Measurements from ENCODE around the gene WFIKKN2. TPM values are rescaled to one million over a fixed set of nuclear protein-coding genes. Genes with fewer than 3 reads are reported as not detected.

WFIKKN2 gene
- total RNA-seq = under 1 TPM in 3 of 4 donors, not detected in 1; 0.09 to 0.22 (median 0.20) TPM

GRCh38 chr17:50835301-50836234 lies at the start of gene WFIKKN2:
Gene WFIKKN2, plus strand, starts transcription at chr17:50835586. Its CDS starts 352 bp downstream, at chr17:50835938.
- Histone ChIP-seq H3K27me3 (no peaks in the 10 kb centered on the region), H3K9me3 (no peaks in the 10 kb centered on the region), H3K27ac (peak within 1 kb of the TSS in 2 of 4 donors; percentile 13 to 57), H3K4me1 (peaks cover 3 to 12% of the 10 kb centered on the region in 2 donors), H3K4me3 (peak within 1 kb of the TSS; percentile 43 to 60 (median 50)), H3K36me3 (no peaks in the 10 kb centered on the region)
- in situ Hi-C loops (cut with MboI; ENCODE audit: low sequenced_read_pairs in 4 of 4) = loop anchor here in 1 of 4 donors (25.0 kb wide), 1 partner anchor 298 kb away; the partner anchor contains the start of genes EPN3 and SPATA20
- ATAC-seq (peak; percentile 57 to 63), DNase-seq (no peak)
- TF ChIP-seq, protein P1, sequence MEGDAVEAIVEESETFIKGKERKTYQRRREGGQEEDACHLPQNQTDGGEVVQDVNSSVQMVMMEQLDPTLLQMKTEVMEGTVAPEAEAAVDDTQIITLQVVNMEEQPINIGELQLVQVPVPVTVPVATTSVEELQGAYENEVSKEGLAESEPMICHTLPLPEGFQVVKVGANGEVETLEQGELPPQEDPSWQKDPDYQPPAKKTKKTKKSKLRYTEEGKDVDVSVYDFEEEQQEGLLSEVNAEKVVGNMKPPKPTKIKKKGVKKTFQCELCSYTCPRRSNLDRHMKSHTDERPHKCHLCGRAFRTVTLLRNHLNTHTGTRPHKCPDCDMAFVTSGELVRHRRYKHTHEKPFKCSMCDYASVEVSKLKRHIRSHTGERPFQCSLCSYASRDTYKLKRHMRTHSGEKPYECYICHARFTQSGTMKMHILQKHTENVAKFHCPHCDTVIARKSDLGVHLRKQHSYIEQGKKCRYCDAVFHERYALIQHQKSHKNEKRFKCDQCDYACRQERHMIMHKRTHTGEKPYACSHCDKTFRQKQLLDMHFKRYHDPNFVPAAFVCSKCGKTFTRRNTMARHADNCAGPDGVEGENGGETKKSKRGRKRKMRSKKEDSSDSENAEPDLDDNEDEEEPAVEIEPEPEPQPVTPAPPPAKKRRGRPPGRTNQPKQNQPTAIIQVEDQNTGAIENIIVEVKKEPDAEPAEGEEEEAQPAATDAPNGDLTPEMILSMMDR (IDR thresholded peaks at IDR 0.05 in 4 of 5, conservative IDR thresholded peaks at IDR 0.05 in 1 of 5) = no peak
- intact Hi-C loops (cut with DNase I; ENCODE audit: low total_unique reads) = no loop called here

DNA sequence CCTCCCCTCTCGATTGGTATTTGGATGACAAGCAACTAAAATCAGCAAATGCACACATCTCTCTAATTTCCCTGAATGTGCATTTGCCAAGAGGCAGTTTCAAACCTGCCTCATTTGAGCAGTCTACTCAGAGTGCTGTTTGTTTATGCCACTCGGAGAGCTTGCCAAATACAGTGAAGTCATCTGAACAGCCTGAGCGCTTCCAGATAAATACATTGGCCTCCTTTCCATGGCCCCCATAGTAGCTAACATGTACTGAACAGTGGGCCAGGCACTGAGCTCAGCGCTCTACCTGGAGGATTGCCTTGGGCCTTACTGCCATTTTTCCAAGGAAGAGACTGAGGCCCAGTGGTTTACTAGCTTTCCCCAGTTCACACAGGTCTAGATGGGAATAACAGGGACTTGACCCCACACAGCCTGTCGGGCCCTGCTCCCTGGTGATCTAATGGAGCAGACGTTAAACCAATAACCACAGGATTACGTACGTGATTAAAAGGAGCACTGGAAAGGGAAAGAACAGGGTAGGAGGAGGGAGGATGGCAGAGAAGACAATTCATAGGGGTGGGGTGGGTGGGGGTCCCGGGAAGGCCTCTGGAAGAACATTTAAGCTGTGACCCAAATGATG lies 49.3 kb upstream of the WFIKKN2 start:
- in situ Hi-C loops (cut with MboI; ENCODE audit: low sequenced_read_pairs in 4 of 4) = loop anchor here in 1 of 4 donors (10.0 kb wide), 1 partner anchor 169 kb away; no protein-coding TSS in a partner anchor

GRCh38 chr17:50787106-50787505 lies 48.3 kb upstream of the WFIKKN2 start:
- TF ChIP-seq, protein P1 (IDR thresholded peaks at IDR 0.05 in 4 of 5, conservative IDR thresholded peaks at IDR 0.05 in 1 of 5) = no peak
- no peak for TF ChIP-seq POLR2A (IDR thresholded peaks at IDR 0.05)
- Histone ChIP-seq H3K27me3 (no peaks in the 10 kb centered on the region), H3K27ac (no peak overlapping the region), H3K4me1 (no peaks in the 10 kb centered on the region), H3K36me3 (no peaks in the 10 kb centered on the region), H3K4me3 (no peak overlapping the region), H3K9me3 (no peaks in the 10 kb centered on the region)
- in situ Hi-C loops (cut with MboI; ENCODE audit: low sequenced_read_pairs in 4 of 4) (loop anchor here in 1 of 4 donors (10.0 kb wide), 1 partner anchor 168 kb away; no protein-coding TSS in a partner anchor), intact Hi-C loops (cut with DNase I; ENCODE audit: low total_unique reads) (no loop called here)
- ATAC-seq (no peak), DNase-seq (no peak)

More for the DNA sequence above, 49.3 kb upstream of the WFIKKN2 start:
- no peak for ATAC-seq
- Histone ChIP-seq H3K27ac (no peak overlapping the region), H3K27me3 (no peaks in the 10 kb centered on the region), H3K4me3 (no peak overlapping the region), H3K9me3 (no peaks in the 10 kb centered on the region), H3K36me3 (no peaks in the 10 kb centered on the region), H3K4me1 (no peaks in the 10 kb centered on the region)
- intact Hi-C loops (cut with DNase I; ENCODE audit: low total_unique reads) = no loop called here
- no peak for TF ChIP-seq POLR2A (IDR thresholded peaks at IDR 0.05)
- TF ChIP-seq, protein P1 (IDR thresholded peaks at IDR 0.05 in 4 of 5, conservative IDR thresholded peaks at IDR 0.05 in 1 of 5) = no peak
- DNase-seq = no peak

GRCh38 chr17:50790618-50791017 lies 44.8 kb upstream of the WFIKKN2 start:
- no peaks in the 10 kb centered on the region for H3K9me3 ChIP-seq
- in situ Hi-C loops (cut with MboI; ENCODE audit: low sequenced_read_pairs in 4 of 4) (no loop called here), intact Hi-C loops (cut with DNase I; ENCODE audit: low total_unique reads) (no loop called here)
- H3K27ac ChIP-seq = no peak overlapping the region
- TF ChIP-seq, protein P1 (IDR thresholded peaks at IDR 0.05 in 4 of 5, conservative IDR thresholded peaks at IDR 0.05 in 1 of 5) = no peak
- no peak for TF ChIP-seq POLR2A (IDR thresholded peaks at IDR 0.05)
- no peaks in the 10 kb centered on the region for H3K27me3 ChIP-seq
- DNase-seq (no peak), ATAC-seq (no peak)
- H3K4me1 ChIP-seq = no peaks in the 10 kb centered on the region
- no peak overlapping the region for H3K4me3 ChIP-seq
- no peaks in the 10 kb centered on the region for H3K36me3 ChIP-seq
